Thyroid gland (tissue), 4 donors: ENCODE measurements around the gene SLC22A1. TPM values are rescaled to one million over a fixed set of nuclear protein-coding genes. Genes with fewer than 3 reads are reported as not detected.
"Not testable (repeated sequence)": the region's sequence is repeated elsewhere in the genome, so short reads cannot be mapped to it uniquely, and the experiment has no call there.

Source experiments
- DNase-seq, 2 donors: peaks; one replicate each; pipeline ENCODE4 v3.0.0-alpha.2; 2019
- H3K27ac ChIP-seq, 3 donors: fragments of 200-600 bp; sonication (generic); 1 replicate in 2 of 3; 2 replicates in 1 of 3; pipeline ENCODE4 v1.5.1; 2016 to 2019; ENCODE audit warnings: mild to moderate bottlenecking in 1 of 3, moderate library complexity in 1 of 3
- H3K27me3 ChIP-seq: fragments of 200-600 bp; sonication (generic); one replicate; pipeline ENCODE4 v1.5.1; 2019
- H3K36me3 ChIP-seq, 2 donors: fragments of 200-600 bp; sonication (generic); one replicate each; pipeline ENCODE4 v1.5.1; 2016 to 2019
- H3K4me1 ChIP-seq, 2 donors: fragments of 200-600 bp; sonication (generic); one replicate each; pipeline ENCODE4 v1.5.1; 2017 to 2019
- H3K4me3 ChIP-seq, 3 donors: fragments of 200-600 bp; sonication (generic); replicated peaks in 1 of 3; 1 replicate in 2 of 3; 2 replicates in 1 of 3; pipeline ENCODE4 v1.5.1; 2016; ENCODE audit warnings: mild to moderate bottlenecking in 1 of 3
- H3K9me3 ChIP-seq: fragments of 200-600 bp; sonication (generic); one replicate; pipeline ENCODE4 v1.5.1; 2017
- POLR2A ChIP-seq, 2 donors: fragments of 450-650 bp; IDR thresholded peaks; one replicate each; pipeline ENCODE4 v1.6.1; 2017; ENCODE audit warnings: antibody characterized with exemption in 2 of 2, mild to moderate bottlenecking in 2 of 2, moderate library complexity in 1 of 2
- WGBS, 2 donors: methylation state at CpG; one replicate each; pipeline ENCODE4 v1.1.5; 2017; 5-methylcytosine and 5-hydroxymethylcytosine counted together
- intact Hi-C: fragments of 100-400 bp; cut with DNase I; formaldehyde crosslinking; loops from one replicate; pipeline ENCODE4 v1.15.1; 2023
- total RNA-seq, 4 donors: library from RNA; depleted of rRNA; stranded (reverse); fragments of >200 nt; gene quantifications; one replicate each; pipeline ENCODE4 v1.2.3, GENCODE V29; 2016
- TF ChIP-seq, protein P1 (sequence below), 6 experiments: fragments of 200-600 bp in 3 of 6; fragments of 450-650 bp in 3 of 6; sonication (generic) in 3 of 6; IDR thresholded peaks; one replicate each; pipeline ENCODE4 v1.5.1; 2016 to 2019; ENCODE audit warnings: antibody characterized with exemption in 6 of 6, mild to moderate bottlenecking in 2 of 6, inconsistent platforms in 1 of 6, moderate library complexity in 1 of 6

The SLC22A1 gene
- total RNA-seq, 4 donors from 2014 or later, result 2.0 to 4.8 (median 3.7) TPM

DNA sequence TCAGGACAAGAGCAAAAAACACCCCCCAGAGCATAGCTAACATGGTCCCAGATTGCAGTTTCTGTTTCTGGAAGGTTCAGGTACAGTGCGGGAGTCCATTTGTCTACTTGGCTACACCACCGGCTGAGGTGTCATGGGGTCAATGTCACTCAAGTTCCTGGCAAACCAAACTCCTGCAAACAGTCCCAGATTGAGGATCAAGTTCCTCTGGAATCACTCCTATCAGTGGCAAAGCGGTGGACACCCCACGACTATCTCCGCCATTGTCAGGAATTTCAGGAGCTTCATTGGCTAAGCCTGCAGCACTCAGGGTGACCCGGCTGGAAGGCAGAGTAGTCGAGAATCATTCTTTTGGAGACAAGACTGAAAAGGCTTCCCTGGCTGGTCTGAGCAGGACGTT lies 41.8 kb downstream of the SLC22A1 start:
- Histone ChIP-seq H3K27ac (no peak overlapping the region), H3K4me3 (no peak overlapping the region), H3K9me3 (no peaks in the 10 kb centered on the region), H3K27me3 (no peaks in the 10 kb centered on the region), H3K4me1 (peaks cover 0 to 3% of the 10 kb centered on the region in 2 donors), H3K36me3 (no peaks in the 10 kb centered on the region)
- intact Hi-C loops, result no loop called here
- 64 to 83% methylated on average over 8 of the region's 8 CpGs for WGBS, 2 donors
- no peak for DNase-seq
- TF ChIP-seq, protein P1, sequence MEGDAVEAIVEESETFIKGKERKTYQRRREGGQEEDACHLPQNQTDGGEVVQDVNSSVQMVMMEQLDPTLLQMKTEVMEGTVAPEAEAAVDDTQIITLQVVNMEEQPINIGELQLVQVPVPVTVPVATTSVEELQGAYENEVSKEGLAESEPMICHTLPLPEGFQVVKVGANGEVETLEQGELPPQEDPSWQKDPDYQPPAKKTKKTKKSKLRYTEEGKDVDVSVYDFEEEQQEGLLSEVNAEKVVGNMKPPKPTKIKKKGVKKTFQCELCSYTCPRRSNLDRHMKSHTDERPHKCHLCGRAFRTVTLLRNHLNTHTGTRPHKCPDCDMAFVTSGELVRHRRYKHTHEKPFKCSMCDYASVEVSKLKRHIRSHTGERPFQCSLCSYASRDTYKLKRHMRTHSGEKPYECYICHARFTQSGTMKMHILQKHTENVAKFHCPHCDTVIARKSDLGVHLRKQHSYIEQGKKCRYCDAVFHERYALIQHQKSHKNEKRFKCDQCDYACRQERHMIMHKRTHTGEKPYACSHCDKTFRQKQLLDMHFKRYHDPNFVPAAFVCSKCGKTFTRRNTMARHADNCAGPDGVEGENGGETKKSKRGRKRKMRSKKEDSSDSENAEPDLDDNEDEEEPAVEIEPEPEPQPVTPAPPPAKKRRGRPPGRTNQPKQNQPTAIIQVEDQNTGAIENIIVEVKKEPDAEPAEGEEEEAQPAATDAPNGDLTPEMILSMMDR (IDR thresholded peaks at IDR 0.05), result no peak
- TF ChIP-seq POLR2A (IDR thresholded peaks at IDR 0.05), result no peak

DNA sequence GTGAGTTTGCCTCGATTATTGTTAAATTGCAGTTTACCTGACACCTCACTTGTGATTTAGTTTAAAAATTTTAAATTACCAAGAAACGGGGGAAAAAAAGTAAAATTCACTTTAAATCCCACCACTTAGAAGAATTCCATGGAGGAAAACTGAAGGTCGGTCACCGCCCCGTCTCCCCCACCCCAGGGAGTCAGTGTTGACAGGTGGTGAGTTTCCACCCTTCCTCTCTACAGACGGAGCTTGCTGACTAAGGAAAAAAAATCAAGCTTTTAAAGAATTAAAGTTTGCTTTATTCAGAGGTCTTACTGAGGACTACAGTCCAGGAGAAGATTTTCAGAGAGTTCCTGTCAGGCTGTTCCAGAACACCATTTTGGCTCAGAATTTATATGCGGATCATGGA lies 42.3 kb downstream of the SLC22A1 start:
- Histone ChIP-seq H3K36me3 (no peaks in the 10 kb centered on the region), H3K27ac (no peak overlapping the region), H3K27me3 (no peaks in the 10 kb centered on the region), H3K4me3 (no peak overlapping the region), H3K9me3 (no peaks in the 10 kb centered on the region), H3K4me1 (peaks cover 0 to 3% of the 10 kb centered on the region in 2 donors)
- WGBS, 2 donors, result 66% methylated on average over 7 of the region's 7 CpGs
- intact Hi-C loops, result no loop called here
- DNase-seq, result no peak
- TF ChIP-seq, protein P1 (IDR thresholded peaks at IDR 0.05), result no peak

DNA sequence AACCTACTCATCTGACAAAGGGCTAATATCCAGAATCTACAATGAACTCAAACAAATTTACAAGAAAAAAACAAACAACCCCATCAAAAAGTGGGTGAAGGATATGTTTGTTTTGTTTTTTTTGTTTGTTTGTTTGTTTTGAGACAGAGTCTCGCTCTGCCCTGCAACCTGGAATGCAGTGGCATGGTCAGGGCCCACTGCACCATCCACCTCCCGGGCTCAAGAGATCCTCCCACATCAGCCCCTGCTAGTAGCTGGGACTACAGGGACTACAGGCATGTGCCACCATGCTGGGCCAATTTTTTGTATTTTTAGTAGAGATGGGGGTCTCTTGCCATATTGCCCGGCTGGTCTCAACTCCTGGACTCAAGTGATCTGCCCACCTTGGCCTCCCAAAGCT lies 44.3 kb downstream of the SLC22A1 start:
- H3K4me1 ChIP-seq, H3K27me3 ChIP-seq, H3K4me3 ChIP-seq, H3K27ac ChIP-seq, DNase-seq, H3K9me3 ChIP-seq, H3K36me3 ChIP-seq, intact Hi-C loops: not testable (repeated sequence)
- 84 to 85% methylated on average over 3 of the region's 3 CpGs for WGBS, 2 donors

DNA sequence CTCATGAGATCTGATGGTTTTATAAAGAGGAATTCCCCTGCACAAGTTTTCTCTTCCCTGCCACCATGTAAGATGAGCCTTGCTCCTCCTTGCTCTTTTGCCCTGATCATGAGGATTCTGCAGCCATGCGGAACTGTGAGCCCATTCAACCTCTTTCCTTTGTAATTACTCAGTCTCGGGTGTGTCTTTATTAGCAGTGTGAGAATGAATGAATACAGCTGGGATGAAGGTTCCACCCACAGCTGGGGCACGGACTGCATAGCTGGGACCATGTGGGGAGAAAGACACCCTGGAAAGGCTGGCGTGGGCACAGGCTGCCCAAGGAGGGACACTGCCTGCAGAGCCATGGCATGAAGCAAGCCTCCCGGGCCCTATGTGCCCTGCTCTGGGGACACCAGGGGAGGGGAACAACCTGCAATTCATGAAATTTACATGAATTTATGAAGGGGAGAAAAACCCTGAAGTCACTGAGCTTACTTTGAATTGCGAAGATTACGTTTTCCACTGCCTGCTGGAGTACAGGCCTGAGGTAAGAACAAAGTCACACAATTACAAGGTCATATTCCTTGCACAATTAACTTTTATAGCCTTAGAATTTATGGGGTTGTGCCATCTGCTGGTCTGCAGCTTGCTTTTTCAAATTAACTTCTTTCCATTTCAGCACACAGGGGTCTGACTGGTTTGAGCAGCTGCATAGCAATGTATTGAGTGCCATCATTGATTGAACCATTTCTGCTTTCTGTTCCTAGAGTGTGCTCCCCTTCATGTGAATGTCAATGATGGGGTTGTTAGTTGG lies 46.2 kb downstream of the SLC22A1 start:
- Histone ChIP-seq H3K9me3 (no peaks in the 10 kb centered on the region), H3K27ac (no peak overlapping the region), H3K27me3 (no peaks in the 10 kb centered on the region), H3K4me3 (no peak overlapping the region), H3K36me3 (no peaks in the 10 kb centered on the region), H3K4me1 (no peaks in the 10 kb centered on the region)
- no peak for DNase-seq
- intact Hi-C loops, result no loop called here
- WGBS, 2 donors, result 86 to 88% methylated on average over 7 of the region's 7 CpGs
- no peak for TF ChIP-seq POLR2A (IDR thresholded peaks at IDR 0.05)
- TF ChIP-seq, protein P1 (IDR thresholded peaks at IDR 0.05), result no peak

DNA sequence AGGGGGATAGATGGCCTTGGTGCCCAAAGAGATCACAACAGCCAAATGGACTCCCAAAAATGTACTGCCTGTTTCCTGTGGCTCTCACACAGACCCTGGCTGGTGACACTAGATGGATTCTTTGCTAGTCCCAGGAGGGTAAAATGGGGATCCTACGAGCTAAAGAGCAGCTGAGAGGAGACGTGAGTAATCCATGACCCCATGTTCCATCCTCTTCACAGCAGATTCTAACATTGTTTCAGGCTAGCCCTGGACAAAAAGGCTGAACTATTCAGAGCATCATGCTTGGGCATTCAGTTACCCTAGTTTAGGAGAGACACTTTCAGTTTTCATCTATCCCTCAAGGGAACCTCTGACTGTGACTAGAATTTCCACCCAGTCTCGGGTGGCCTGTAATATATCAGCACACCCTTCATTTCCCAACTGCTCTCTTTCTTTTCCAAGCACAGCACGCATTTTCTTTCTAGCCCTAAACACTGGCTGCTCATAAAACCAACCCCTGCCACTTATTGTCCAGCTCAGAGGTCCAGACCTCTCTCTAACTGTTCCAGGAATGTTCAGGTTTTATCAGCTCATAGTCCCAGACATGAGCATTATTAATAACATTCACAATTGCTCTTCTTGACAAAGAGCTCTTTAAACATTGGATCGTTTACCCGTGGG lies 48.5 kb downstream of the SLC22A1 start:
- DNase-seq, result no peak
- Histone ChIP-seq H3K4me3 (no peak overlapping the region), H3K27me3 (no peaks in the 10 kb centered on the region), H3K4me1 (no peaks in the 10 kb centered on the region), H3K27ac (no peak overlapping the region), H3K9me3 (no peaks in the 10 kb centered on the region), H3K36me3 (no peaks in the 10 kb centered on the region)
- no peak for TF ChIP-seq POLR2A (IDR thresholded peaks at IDR 0.05)
- TF ChIP-seq, protein P1 (IDR thresholded peaks at IDR 0.05), result no peak
- WGBS, 2 donors, result 72 to 79% methylated on average over 6 of the region's 6 CpGs
- intact Hi-C loops, result no loop called here
